Peyer's patch (tissue), 4 donors: ENCODE measurements around the gene AKT3. TPM values are rescaled to one million over a fixed set of nuclear protein-coding genes. Genes with fewer than 3 reads are reported as not detected.
A peak's percentile ranks its signal among the peaks of the same experiment; 100 is the strongest.

Experiments
- DNase-seq, 3 donors: peaks; one replicate each; pipeline ENCODE4 v3.0.0-alpha.2; 2017 to 2019
- H3K27ac ChIP-seq, 4 donors: fragments of 200-600 bp; sonication (generic); one replicate each; pipeline ENCODE4 v1.5.1; 2016 to 2019
- H3K27me3 ChIP-seq, 2 donors: fragments of 200-600 bp; sonication (generic); one replicate each; pipeline ENCODE4 v1.5.1; 2019
- H3K36me3 ChIP-seq, 3 donors: fragments of 200-600 bp; sonication (generic); one replicate each; pipeline ENCODE4 v1.5.1; 2016 to 2019
- H3K4me1 ChIP-seq, 4 donors: fragments of 200-600 bp; sonication (generic); one replicate each; pipeline ENCODE4 v1.5.1; 2016 to 2019
- H3K4me3 ChIP-seq, 4 donors: fragments of 200-600 bp; sonication (generic); 1 replicate in 3 of 4; 2 replicates in 1 of 4; pipeline ENCODE4 v1.5.1; 2016 to 2019; ENCODE audit warnings: mild to moderate bottlenecking in 1 of 4
- H3K9me3 ChIP-seq, 4 donors: fragments of 200-600 bp; sonication (generic); one replicate each; pipeline ENCODE4 v1.5.1; 2016 to 2019; ENCODE audit warnings: mild to moderate bottlenecking in 1 of 4
- CTCF ChIP-seq, 6 experiments: fragments of 450-650 bp in 4 of 6; fragments of 200-600 bp in 2 of 6; sonication (generic) in 1 of 6; IDR thresholded peaks; one replicate each; pipeline ENCODE4 v1.5.1; 2017 to 2019; ENCODE audit warnings: antibody characterized with exemption in 6 of 6, mild to moderate bottlenecking in 3 of 6, moderate library complexity in 1 of 6
- POLR2A ChIP-seq, 2 donors: fragments of 450-650 bp; IDR thresholded peaks; one replicate each; pipeline ENCODE4 v1.5.1; 2017; ENCODE audit warnings: antibody characterized with exemption in 2 of 2, mild to moderate bottlenecking in 2 of 2, moderate library complexity in 2 of 2
- total RNA-seq, 4 donors: library from RNA; depleted of rRNA; stranded (reverse); fragments of >200 nt; gene quantifications; one replicate each; pipeline ENCODE4 v1.1.0, GENCODE V29; 2016

AKT3 gene
- total RNA-seq, 4 donors from 2014 or later, result 4.4 to 71.8 (median 15.2) TPM

GRCh38 chr1:243499711-243500110 is 350.3 kb downstream of the AKT3 start:
- H3K27ac ChIP-seq, result no peak overlapping the region
- peaks cover 0 to 8% (median 0%) of the 10 kb centered on the region in 4 donors for H3K4me1 ChIP-seq
- no peak for DNase-seq
- H3K27me3 ChIP-seq, result no peaks in the 10 kb centered on the region
- no peak for TF ChIP-seq CTCF (IDR thresholded peaks at IDR 0.05)
- TF ChIP-seq POLR2A (IDR thresholded peaks at IDR 0.05), result no peak
- no peaks in the 10 kb centered on the region for H3K9me3 ChIP-seq
- no peak overlapping the region for H3K4me3 ChIP-seq
- no peaks in the 10 kb centered on the region for H3K36me3 ChIP-seq

GRCh38 chr1:243499248-243499647 is 350.8 kb downstream of the AKT3 start:
- H3K9me3 ChIP-seq, result no peaks in the 10 kb centered on the region
- H3K4me1 ChIP-seq, result peaks cover 0 to 8% (median 0%) of the 10 kb centered on the region in 4 donors
- DNase-seq, result no peak
- no peak overlapping the region for H3K27ac ChIP-seq
- H3K4me3 ChIP-seq, result no peak overlapping the region
- TF ChIP-seq POLR2A (IDR thresholded peaks at IDR 0.05) (no peak), CTCF (IDR thresholded peaks at IDR 0.05) (no peak)
- H3K27me3 ChIP-seq, result no peaks in the 10 kb centered on the region
- H3K36me3 ChIP-seq, result no peaks in the 10 kb centered on the region

- Histone ChIP-seq H3K4me3 (no peak overlapping the region), H3K36me3 (no peaks in the 10 kb centered on the region)
- no peak for TF ChIP-seq POLR2A (IDR thresholded peaks at IDR 0.05)
- TF ChIP-seq CTCF (IDR thresholded peaks at IDR 0.05), result no peak
Observed at GRCh38 chr1:243497939-243498681, 351.9 kb downstream of the AKT3 start.

GRCh38 chr1:243496806-243497205 is 353.2 kb downstream of the AKT3 start:
- Histone ChIP-seq H3K9me3 (no peaks in the 10 kb centered on the region), H3K36me3 (no peaks in the 10 kb centered on the region), H3K4me1 (peaks cover 0 to 8% (median 0%) of the 10 kb centered on the region in 4 donors), H3K27ac (no peak overlapping the region), H3K27me3 (no peaks in the 10 kb centered on the region), H3K4me3 (no peak overlapping the region)
- DNase-seq, result no peak
- TF ChIP-seq POLR2A (IDR thresholded peaks at IDR 0.05) (no peak), CTCF (IDR thresholded peaks at IDR 0.05) (no peak)

More at GRCh38 chr1:243497939-243498681, 351.9 kb downstream of the AKT3 start:
- Histone ChIP-seq H3K9me3 (no peaks in the 10 kb centered on the region), H3K4me1 (peaks cover 0 to 8% (median 0%) of the 10 kb centered on the region in 4 donors), H3K27me3 (no peaks in the 10 kb centered on the region), H3K27ac (no peak overlapping the region)
- no peak for DNase-seq

- H3K36me3 ChIP-seq, result no peaks in the 10 kb centered on the region
- peaks cover 0 to 8% (median 0%) of the 10 kb centered on the region in 4 donors for H3K4me1 ChIP-seq
- TF ChIP-seq CTCF (IDR thresholded peaks at IDR 0.05) (no peak), POLR2A (IDR thresholded peaks at IDR 0.05) (no peak)
- H3K27ac ChIP-seq, result peak overlapping the region in 3 of 4 donors; percentile 48 to 66 (median 49)
- H3K4me3 ChIP-seq, result no peak overlapping the region
- no peak for DNase-seq
- no peaks in the 10 kb centered on the region for H3K27me3 ChIP-seq
- no peaks in the 10 kb centered on the region for H3K9me3 ChIP-seq
Observed at GRCh38 chr1:243496187-243496646, 353.8 kb downstream of the AKT3 start.
